Measurements from ENCODE around the gene TRIM47. TPM values are rescaled to one million over a fixed set of nuclear protein-coding genes. Genes with fewer than 3 reads are reported as not detected.

Gene TRIM47
- total RNA-seq, 1 experiment from 2014 or later = 2.5 TPM

GRCh38 chr17:75898791-75899190, 20.4 kb upstream of the TRIM47 start:
- Histone ChIP-seq H3K36me3 (ENCODE audit: control insufficient read depth, insufficient read depth, low read length) (peaks cover 4% of the 10 kb centered on the region; the same call in 1 of the 2 replicates), H3K4me3 (ENCODE audit: low read depth, low read length) (no peak overlapping the region), H3K4me1 (peaks cover 17% of the 10 kb centered on the region), H3K9me3 (no peaks in the 10 kb centered on the region), H3K27me3 (replicated peaks; ENCODE audit: control insufficient read depth, insufficient read depth, low read length) (no peaks in the 10 kb centered on the region)
- peaks cover 17% of the 10 kb centered on the region for H3K4me1 Mint-ChIP-seq (ENCODE audit: low read depth, unreplicated experiment)
- no peaks in the 10 kb centered on the region for H3K27me3 Mint-ChIP-seq (ENCODE audit: insufficient read depth, unreplicated experiment)
- DNase-seq = no peak
- no peak overlapping the region for H3K27ac Mint-ChIP-seq (ENCODE audit: unreplicated experiment)
- POLR2A ChIA-PET = interaction anchor here (1.3 kb wide), 1 partner anchor 44 kb away, joined by 5 read pairs; the partner anchor contains the start of gene WBP2
- TF ChIP-seq, protein P1, sequence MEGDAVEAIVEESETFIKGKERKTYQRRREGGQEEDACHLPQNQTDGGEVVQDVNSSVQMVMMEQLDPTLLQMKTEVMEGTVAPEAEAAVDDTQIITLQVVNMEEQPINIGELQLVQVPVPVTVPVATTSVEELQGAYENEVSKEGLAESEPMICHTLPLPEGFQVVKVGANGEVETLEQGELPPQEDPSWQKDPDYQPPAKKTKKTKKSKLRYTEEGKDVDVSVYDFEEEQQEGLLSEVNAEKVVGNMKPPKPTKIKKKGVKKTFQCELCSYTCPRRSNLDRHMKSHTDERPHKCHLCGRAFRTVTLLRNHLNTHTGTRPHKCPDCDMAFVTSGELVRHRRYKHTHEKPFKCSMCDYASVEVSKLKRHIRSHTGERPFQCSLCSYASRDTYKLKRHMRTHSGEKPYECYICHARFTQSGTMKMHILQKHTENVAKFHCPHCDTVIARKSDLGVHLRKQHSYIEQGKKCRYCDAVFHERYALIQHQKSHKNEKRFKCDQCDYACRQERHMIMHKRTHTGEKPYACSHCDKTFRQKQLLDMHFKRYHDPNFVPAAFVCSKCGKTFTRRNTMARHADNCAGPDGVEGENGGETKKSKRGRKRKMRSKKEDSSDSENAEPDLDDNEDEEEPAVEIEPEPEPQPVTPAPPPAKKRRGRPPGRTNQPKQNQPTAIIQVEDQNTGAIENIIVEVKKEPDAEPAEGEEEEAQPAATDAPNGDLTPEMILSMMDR (IDR thresholded peaks at IDR 0.05; ENCODE audit: insufficient read depth in 1 of 2, low read depth in 1 of 2, low read length in 1 of 2, severe bottlenecking in 1 of 2, unreplicated experiment in 1 of 2) = no peak
- no TSS peak for BruUV-seq (replicated peaks)
- peaks cover 70% of the 10 kb centered on the region for H3K36me3 Mint-ChIP-seq (ENCODE audit: insufficient read depth, unreplicated experiment)
- CTCF ChIA-PET = no interaction called here
- no peaks in the 10 kb centered on the region for H3K9me3 Mint-ChIP-seq (ENCODE audit: unreplicated experiment)
- intact Hi-C loops (cut with micrococcal nuclease; ENCODE audit: unreplicated experiment) = loop anchor here (5.0 kb wide), 1 partner anchor 116 kb away; the partner anchor contains the start of gene UNK
- H3K4me3 Mint-ChIP-seq (ENCODE audit: unreplicated experiment) = no peak overlapping the region

- Histone ChIP-seq H3K27me3 (replicated peaks; ENCODE audit: control insufficient read depth, insufficient read depth, low read length) (no peaks in the 10 kb centered on the region), H3K4me3 (ENCODE audit: low read depth, low read length) (no peak overlapping the region), H3K9me3 (no peaks in the 10 kb centered on the region), H3K36me3 (ENCODE audit: control insufficient read depth, insufficient read depth, low read length) (peaks cover 4% of the 10 kb centered on the region; the same call in 1 of the 2 replicates), H3K4me1 (peaks cover 16% of the 10 kb centered on the region)
- CTCF ChIA-PET = interaction anchor here (1.0 kb wide), 1 partner anchor 20 kb away, joined by 3 read pairs; the partner anchor contains the start of gene TRIM47
- intact Hi-C loops (cut with micrococcal nuclease; ENCODE audit: unreplicated experiment) = loop anchor here (5.0 kb wide), 1 partner anchor 116 kb away; the partner anchor contains the start of gene UNK
- H3K27ac Mint-ChIP-seq (ENCODE audit: unreplicated experiment) = no peak overlapping the region
- TF ChIP-seq, protein P1 (IDR thresholded peaks at IDR 0.05; ENCODE audit: insufficient read depth in 1 of 2, low read depth in 1 of 2, low read length in 1 of 2, severe bottlenecking in 1 of 2, unreplicated experiment in 1 of 2) = no peak
- H3K9me3 Mint-ChIP-seq (ENCODE audit: unreplicated experiment) = no peaks in the 10 kb centered on the region
- H3K4me1 Mint-ChIP-seq (ENCODE audit: low read depth, unreplicated experiment) = peaks cover 19% of the 10 kb centered on the region
- no peaks in the 10 kb centered on the region for H3K27me3 Mint-ChIP-seq (ENCODE audit: insufficient read depth, unreplicated experiment)
- H3K36me3 Mint-ChIP-seq (ENCODE audit: insufficient read depth, unreplicated experiment) = peaks cover 72% of the 10 kb centered on the region
- no peak for DNase-seq
- POLR2A ChIA-PET = interaction anchor here (1.3 kb wide), 1 partner anchor 43 kb away, joined by 5 read pairs; the partner anchor contains the start of gene WBP2
- no TSS peak for BruUV-seq (replicated peaks)
- H3K4me3 Mint-ChIP-seq (ENCODE audit: unreplicated experiment) = no peak overlapping the region
Measured at GRCh38 chr17:75898065-75898464, 19.7 kb upstream of the TRIM47 start.

DNA sequence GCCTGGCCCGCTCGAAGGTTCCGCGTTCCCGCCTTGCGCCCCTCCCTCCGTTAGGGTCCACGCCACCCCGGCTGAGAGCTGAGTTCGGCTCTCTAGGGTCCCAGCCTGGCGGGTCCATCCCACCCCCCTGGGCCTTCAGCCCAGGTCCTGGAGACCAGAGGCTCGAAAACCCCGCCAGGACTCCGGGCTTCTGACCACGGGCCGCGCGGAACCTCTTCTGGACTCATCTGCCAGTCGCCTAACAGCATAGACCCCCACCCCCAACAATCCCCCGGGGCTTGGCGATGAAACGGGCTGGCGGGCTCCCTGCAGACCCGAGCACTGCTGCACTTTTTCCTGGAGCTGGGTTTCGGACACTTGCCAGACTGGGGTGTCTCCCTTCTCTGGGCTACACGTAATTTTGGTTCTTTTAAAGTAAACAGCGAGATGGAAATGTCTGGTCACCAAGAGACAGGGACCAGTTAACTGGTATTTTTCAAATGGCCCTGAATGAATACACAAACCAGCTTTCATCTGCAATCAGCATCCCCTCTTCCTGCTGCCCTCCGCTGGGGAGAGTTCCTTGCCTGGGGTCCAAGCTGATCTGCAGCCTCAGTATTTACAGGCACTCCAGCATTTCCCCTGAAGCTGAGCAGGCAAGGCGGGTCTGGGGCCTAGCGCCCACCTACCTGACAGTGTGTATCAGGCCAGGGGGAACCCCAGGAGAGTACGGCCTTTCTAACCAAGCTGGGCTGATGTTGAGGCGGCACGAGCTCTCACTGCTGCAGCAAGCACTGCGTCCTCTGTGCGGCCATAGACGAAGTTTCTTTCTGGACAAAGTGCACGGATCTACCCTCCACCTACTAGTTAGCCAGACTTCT, 19.0 kb upstream of the TRIM47 start:
- intact Hi-C loops (cut with micrococcal nuclease; ENCODE audit: unreplicated experiment) = loop anchor here (5.0 kb wide), 1 partner anchor 115 kb away; the partner anchor contains the start of gene UNK
- POLR2A ChIA-PET = interaction anchor here (1.1 to 1.4 kb wide), 4 partner anchors 42 to 118 kb away, joined by 4 to 9 read pairs (median 6); partner anchors contain the start of gene WBP2
- peaks cover 19% of the 10 kb centered on the region for H3K4me1 Mint-ChIP-seq (ENCODE audit: low read depth, unreplicated experiment)

More for the DNA sequence above, 19.0 kb upstream of the TRIM47 start:
- Mint-ChIP-seq H3K9me3 (ENCODE audit: unreplicated experiment) (no peaks in the 10 kb centered on the region), H3K27me3 (ENCODE audit: insufficient read depth, unreplicated experiment) (no peaks in the 10 kb centered on the region), H3K4me3 (ENCODE audit: unreplicated experiment) (peak overlapping the region; percentile 72), H3K36me3 (ENCODE audit: insufficient read depth, unreplicated experiment) (peaks cover 71% of the 10 kb centered on the region), H3K27ac (ENCODE audit: unreplicated experiment) (peak overlapping the region; percentile 48)
- TSS peak; percentile 53 for BruUV-seq (replicated peaks)
- Histone ChIP-seq H3K4me3 (ENCODE audit: low read depth, low read length) (peak overlapping the region; percentile 88), H3K9me3 (no peaks in the 10 kb centered on the region), H3K27me3 (replicated peaks; ENCODE audit: control insufficient read depth, insufficient read depth, low read length) (no peaks in the 10 kb centered on the region), H3K36me3 (ENCODE audit: control insufficient read depth, insufficient read depth, low read length) (peaks cover 4% of the 10 kb centered on the region; the same call in 1 of the 2 replicates), H3K4me1 (peaks cover 16% of the 10 kb centered on the region)
- TF ChIP-seq, protein P1 (IDR thresholded peaks at IDR 0.05; ENCODE audit: insufficient read depth in 1 of 2, low read depth in 1 of 2, low read length in 1 of 2, severe bottlenecking in 1 of 2, unreplicated experiment in 1 of 2) = no peak
- CTCF ChIA-PET = interaction anchor here (0.5 to 1.9 kb wide), 7 partner anchors 20 to 1392 kb away, joined by 3 to 25 read pairs (median 4); partner anchors contain the start of genes TRIM47 and WBP2
- DNase-seq = no peak
